Calu3 (cell line): ENCODE results near the gene SAV1. TPM values are rescaled to one million over a fixed set of nuclear protein-coding genes. Genes with fewer than 3 reads are reported as not detected.

Source experiments
- BruUV-seq: library from RNA; stranded (reverse); fragments of 400-500 nt; replicated peaks from 2 replicates; lab custom pipeline; 2021; lab: Mats Ljungman, UMichigan
- CTCF ChIA-PET: fragments of 300-600 bp; sonication (Branson Sonifier 250); formaldehyde crosslinking; loops from one replicate; lab custom pipeline; 2022; ENCODE audit warnings: antibody characterized with exemption; lab: Charles Lee
- DNase-seq: peaks from one replicate; pipeline ENCODE4 v3.0.0; 2022
- H3K27ac Mint-ChIP-seq: one replicate; pipeline ENCODE4 v1.8.0; 2022; ENCODE audit warnings: mixed read lengths; ENCODE audit not compliant: unreplicated experiment
- H3K27me3 Mint-ChIP-seq: one replicate; pipeline ENCODE4 v1.8.0; 2022; ENCODE audit warnings: mixed read lengths; ENCODE audit not compliant: unreplicated experiment
- H3K36me3 Mint-ChIP-seq: one replicate; pipeline ENCODE4 v1.8.0; 2022; ENCODE audit warnings: mild to moderate bottlenecking, moderate library complexity, mixed read lengths; ENCODE audit not compliant: insufficient read depth, unreplicated experiment
- H3K4me1 Mint-ChIP-seq: one replicate; pipeline ENCODE4 v1.8.0; 2022; ENCODE audit warnings: mild to moderate bottlenecking, low read depth, mixed read lengths; ENCODE audit not compliant: unreplicated experiment
- H3K4me3 Mint-ChIP-seq: one replicate; pipeline ENCODE4 v1.8.0; 2022; ENCODE audit warnings: mild to moderate bottlenecking, low read depth, moderate library complexity, mixed read lengths; ENCODE audit not compliant: unreplicated experiment
- H3K9me3 Mint-ChIP-seq: one replicate; pipeline ENCODE4 v1.8.0; 2022; ENCODE audit warnings: low read depth, mixed read lengths; ENCODE audit not compliant: unreplicated experiment
- intact Hi-C: fragments of 100-400 bp; cut with micrococcal nuclease; formaldehyde crosslinking; loops from one replicate; pipeline ENCODE4 v1.10.0; 2022; ENCODE audit not compliant: unreplicated experiment
- total RNA-seq: library from RNA; stranded (reverse); gene quantifications from 2 replicates; pipeline ENCODE4 v1.2.3, GENCODE V29; 2022
- TF ChIP-seq, protein P1 (sequence below): fragments of 200-600 bp; IDR thresholded peaks from one replicate; pipeline ENCODE4 v1.8.0; 2022; ENCODE audit warnings: antibody characterized with exemption; ENCODE audit not compliant: unreplicated experiment

SAV1 gene
- total RNA-seq, 1 experiment from 2014 or later: 62.2 TPM

DNA sequence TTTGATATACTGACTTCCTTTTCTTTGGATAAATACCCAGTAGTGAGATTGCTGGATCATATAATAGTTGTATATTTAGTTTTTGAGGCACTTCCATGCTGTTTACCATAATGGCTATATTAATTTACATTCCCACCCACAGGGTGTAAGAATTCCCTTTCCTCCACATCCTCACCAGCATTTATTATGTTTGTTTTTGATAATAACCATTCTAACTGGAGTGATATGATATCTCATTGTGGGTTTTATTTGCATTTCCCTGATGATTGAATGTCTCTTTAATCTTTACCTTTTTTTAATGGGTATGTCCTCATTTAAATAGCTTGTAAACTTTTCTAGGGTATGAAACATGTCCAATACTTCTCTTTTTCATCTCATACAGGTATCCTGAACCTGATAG is 11.6 kb upstream of the SAV1 start:
- H3K4me1 Mint-ChIP-seq: peaks cover 50% of the 10 kb centered on the region
- H3K9me3 Mint-ChIP-seq: peaks cover 4% of the 10 kb centered on the region
- intact Hi-C loops: no loop called here
- CTCF ChIA-PET: no interaction called here
- no peaks in the 10 kb centered on the region for H3K27me3 Mint-ChIP-seq
- no peak overlapping the region for H3K4me3 Mint-ChIP-seq
- no peak overlapping the region for H3K27ac Mint-ChIP-seq
- no peak for DNase-seq
- no peaks in the 10 kb centered on the region for H3K36me3 Mint-ChIP-seq
- TF ChIP-seq, protein P1, sequence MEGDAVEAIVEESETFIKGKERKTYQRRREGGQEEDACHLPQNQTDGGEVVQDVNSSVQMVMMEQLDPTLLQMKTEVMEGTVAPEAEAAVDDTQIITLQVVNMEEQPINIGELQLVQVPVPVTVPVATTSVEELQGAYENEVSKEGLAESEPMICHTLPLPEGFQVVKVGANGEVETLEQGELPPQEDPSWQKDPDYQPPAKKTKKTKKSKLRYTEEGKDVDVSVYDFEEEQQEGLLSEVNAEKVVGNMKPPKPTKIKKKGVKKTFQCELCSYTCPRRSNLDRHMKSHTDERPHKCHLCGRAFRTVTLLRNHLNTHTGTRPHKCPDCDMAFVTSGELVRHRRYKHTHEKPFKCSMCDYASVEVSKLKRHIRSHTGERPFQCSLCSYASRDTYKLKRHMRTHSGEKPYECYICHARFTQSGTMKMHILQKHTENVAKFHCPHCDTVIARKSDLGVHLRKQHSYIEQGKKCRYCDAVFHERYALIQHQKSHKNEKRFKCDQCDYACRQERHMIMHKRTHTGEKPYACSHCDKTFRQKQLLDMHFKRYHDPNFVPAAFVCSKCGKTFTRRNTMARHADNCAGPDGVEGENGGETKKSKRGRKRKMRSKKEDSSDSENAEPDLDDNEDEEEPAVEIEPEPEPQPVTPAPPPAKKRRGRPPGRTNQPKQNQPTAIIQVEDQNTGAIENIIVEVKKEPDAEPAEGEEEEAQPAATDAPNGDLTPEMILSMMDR: no peak
- BruUV-seq: no TSS peak

DNA sequence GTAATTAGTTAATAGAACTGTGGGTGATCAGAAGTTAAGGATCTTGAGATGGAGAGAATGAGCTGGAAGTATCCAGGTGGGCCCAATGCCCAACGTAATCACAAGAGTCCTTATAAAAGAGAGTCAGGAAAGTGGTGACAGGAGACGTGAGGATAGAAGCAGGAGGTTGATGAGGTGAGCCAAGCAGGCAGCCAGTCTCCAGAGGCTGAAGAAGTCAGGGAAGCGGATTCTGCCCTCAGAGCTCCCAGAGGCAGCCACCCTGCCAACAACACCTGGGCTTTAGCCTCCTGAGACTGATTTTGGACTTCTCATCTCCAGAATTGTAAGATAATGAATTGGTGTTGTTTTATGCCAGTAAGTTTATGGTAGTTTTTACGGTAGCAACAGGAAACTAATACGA is 10.1 kb upstream of the SAV1 start:
- TF ChIP-seq, protein P1: no peak
- BruUV-seq: no TSS peak
- Mint-ChIP-seq H3K27ac (peak overlapping the region; percentile 75), H3K9me3 (peaks cover 4% of the 10 kb centered on the region), H3K4me3 (peak overlapping the region; percentile 15), H3K4me1 (peaks cover 50% of the 10 kb centered on the region), H3K27me3 (no peaks in the 10 kb centered on the region), H3K36me3 (no peaks in the 10 kb centered on the region)
- CTCF ChIA-PET: interaction anchor here (0.7 to 1.7 kb wide), 2 partner anchors 12 to 20 kb away, joined by 3 to 4 read pairs; no protein-coding TSS in a partner anchor
- intact Hi-C loops: no loop called here
- DNase-seq: no peak

DNA sequence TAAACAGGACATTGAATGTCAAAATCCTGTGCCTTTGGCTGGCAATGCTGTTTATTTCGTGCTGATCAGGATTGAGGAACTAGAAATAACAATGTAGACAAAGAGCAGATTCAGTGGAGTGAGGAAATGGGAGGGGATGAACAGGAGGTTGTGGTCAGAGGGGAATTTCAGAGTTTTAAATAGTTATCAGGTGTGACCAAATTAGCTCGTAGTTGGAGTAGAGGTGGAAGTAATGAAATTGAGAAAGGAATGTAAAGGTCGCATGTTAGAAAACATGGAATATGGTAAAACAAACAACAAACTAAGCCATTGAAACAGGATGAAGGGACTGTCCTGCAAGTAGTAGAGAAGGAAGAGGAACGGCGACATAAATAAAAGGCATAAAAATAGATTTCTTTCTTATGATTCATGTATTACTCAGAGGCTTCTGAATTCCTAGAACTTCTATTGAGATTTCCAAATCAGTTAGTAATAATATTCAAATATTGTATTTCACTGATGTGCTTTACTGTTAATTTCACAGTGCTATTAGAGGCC is 9.5 kb upstream of the SAV1 start:
- DNase-seq: peak; percentile 56
- intact Hi-C loops: loop anchor here (1.0 kb wide), 1 partner anchor 8 kb away; no protein-coding TSS in a partner anchor
- TF ChIP-seq, protein P1: no peak
- no peaks in the 10 kb centered on the region for H3K36me3 Mint-ChIP-seq
- H3K4me1 Mint-ChIP-seq: peaks cover 50% of the 10 kb centered on the region
- no TSS peak for BruUV-seq
- no peaks in the 10 kb centered on the region for H3K27me3 Mint-ChIP-seq
- peaks cover 4% of the 10 kb centered on the region for H3K9me3 Mint-ChIP-seq
- H3K27ac Mint-ChIP-seq: peak overlapping the region; percentile 75
- H3K4me3 Mint-ChIP-seq: peak overlapping the region; percentile 15
- CTCF ChIA-PET: interaction anchor here (0.7 to 1.7 kb wide), 3 partner anchors 10 to 19 kb away, joined by 3 to 4 read pairs (median 3); no protein-coding TSS in a partner anchor

DNA sequence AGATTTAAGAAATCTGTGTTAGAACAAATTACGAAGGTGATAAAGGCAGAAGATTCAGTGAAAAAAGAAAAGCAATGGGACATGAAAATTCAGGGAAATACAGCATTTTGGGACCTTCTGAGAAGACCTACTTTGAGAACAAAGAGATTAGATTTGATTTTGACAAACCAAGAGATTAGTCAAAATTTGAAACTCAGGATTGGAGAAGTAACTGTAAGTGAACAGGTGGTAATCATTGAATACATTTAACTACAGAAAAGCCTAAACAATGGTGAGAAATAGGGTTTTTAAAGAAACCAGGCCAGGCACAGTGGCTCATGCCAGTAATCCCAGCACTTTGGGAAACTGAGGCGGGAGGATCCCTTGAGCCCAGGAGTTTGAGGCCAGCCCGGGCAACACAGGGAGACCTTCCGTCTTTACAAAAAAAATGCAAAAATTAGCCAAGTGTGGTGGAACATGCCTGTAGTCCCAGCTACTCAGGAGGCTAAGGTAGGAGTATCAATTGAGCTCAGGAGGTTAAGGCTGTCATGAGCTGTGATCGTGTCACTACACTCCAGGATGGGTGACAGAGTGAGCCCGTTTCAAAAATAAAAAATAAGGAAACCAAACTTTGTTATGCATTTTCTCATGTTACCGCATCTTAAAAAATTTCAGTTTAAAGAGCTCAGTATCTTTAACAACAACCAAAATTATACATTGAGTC is 8.9 kb upstream of the SAV1 start:
- Mint-ChIP-seq H3K4me3 (peak overlapping the region; percentile 15), H3K27ac (peak overlapping the region; percentile 75), H3K27me3 (no peaks in the 10 kb centered on the region), H3K4me1 (peaks cover 50% of the 10 kb centered on the region), H3K36me3 (no peaks in the 10 kb centered on the region), H3K9me3 (peaks cover 4% of the 10 kb centered on the region)
- no peak for DNase-seq
- CTCF ChIA-PET: interaction anchor here (0.7 to 1.7 kb wide), 2 partner anchors 11 kb away, joined by 3 to 4 read pairs; no protein-coding TSS in a partner anchor
- TF ChIP-seq, protein P1: no peak
- BruUV-seq: TSS peak; percentile 93
- intact Hi-C loops: loop anchor here (1.0 kb wide), 1 partner anchor 8 kb away; no protein-coding TSS in a partner anchor
